KMS-11 (cell line): ENCODE measurements around the gene GPR18.

Experiments used
- H2AFZ ChIP-seq: fragments of 200-600 bp; sonication (generic); 2 replicates; pipeline ENCODE4 v1.6.1; 2016; ENCODE audit warnings: antibody characterized with exemption, mixed run types, low read depth
- H3K27ac ChIP-seq: fragments of 200-600 bp; sonication (generic); 2 replicates; pipeline ENCODE4 v1.6.1; 2016; ENCODE audit warnings: mild to moderate bottlenecking, mixed run types
- H3K27me3 ChIP-seq: fragments of 200-600 bp; sonication (generic); 2 replicates; pipeline ENCODE4 v1.6.1; 2017; ENCODE audit warnings: mild to moderate bottlenecking, low read depth, mixed run types, moderate library complexity; ENCODE audit not compliant: insufficient read depth
- H3K36me3 ChIP-seq: fragments of 200-600 bp; sonication (generic); 2 replicates; pipeline ENCODE4 v1.6.1; 2017; ENCODE audit warnings: mild to moderate bottlenecking, mixed run types; ENCODE audit not compliant: insufficient read depth
- H3K4me1 ChIP-seq: fragments of 200-600 bp; sonication (generic); 2 replicates; pipeline ENCODE4 v1.6.1; 2016; ENCODE audit warnings: mild to moderate bottlenecking, low read depth, mixed run types; ENCODE audit not compliant: poor library complexity, severe bottlenecking
- H3K4me2 ChIP-seq: fragments of 200-600 bp; sonication (generic); 2 replicates; pipeline ENCODE4 v1.7.0; 2016; ENCODE audit warnings: mild to moderate bottlenecking, mixed run types
- H3K4me3 ChIP-seq: fragments of 200-600 bp; sonication (generic); IDR thresholded peaks from 2 replicates; pipeline ENCODE4 v1.6.1; 2017; ENCODE audit warnings: low read depth, low read length, mixed read lengths; ENCODE audit not compliant: insufficient read depth
- H3K79me2 ChIP-seq: fragments of 200-600 bp; sonication (generic); 2 replicates; pipeline ENCODE4 v1.6.1; 2016; ENCODE audit warnings: low read depth, mixed run types; ENCODE audit not compliant: insufficient read depth
- H3K9ac ChIP-seq: fragments of 200-600 bp; sonication (generic); 2 replicates; pipeline ENCODE4 v1.6.1; 2016; ENCODE audit warnings: mild to moderate bottlenecking, mixed run types
- H4K20me1 ChIP-seq: fragments of 200-600 bp; sonication (generic); 2 replicates; pipeline ENCODE4 v1.6.1; 2016; ENCODE audit warnings: mild to moderate bottlenecking, mixed run types; ENCODE audit not compliant: insufficient read depth
- CTCF ChIP-seq: fragments of 200-600 bp; sonication (generic); conservative IDR thresholded peaks from 2 replicates; pipeline ENCODE4 v1.6.1; 2017; ENCODE audit warnings: low read depth, mild to moderate bottlenecking, antibody characterized with exemption, low read length, moderate library complexity, mixed read lengths

GPR18 gene

DNA sequence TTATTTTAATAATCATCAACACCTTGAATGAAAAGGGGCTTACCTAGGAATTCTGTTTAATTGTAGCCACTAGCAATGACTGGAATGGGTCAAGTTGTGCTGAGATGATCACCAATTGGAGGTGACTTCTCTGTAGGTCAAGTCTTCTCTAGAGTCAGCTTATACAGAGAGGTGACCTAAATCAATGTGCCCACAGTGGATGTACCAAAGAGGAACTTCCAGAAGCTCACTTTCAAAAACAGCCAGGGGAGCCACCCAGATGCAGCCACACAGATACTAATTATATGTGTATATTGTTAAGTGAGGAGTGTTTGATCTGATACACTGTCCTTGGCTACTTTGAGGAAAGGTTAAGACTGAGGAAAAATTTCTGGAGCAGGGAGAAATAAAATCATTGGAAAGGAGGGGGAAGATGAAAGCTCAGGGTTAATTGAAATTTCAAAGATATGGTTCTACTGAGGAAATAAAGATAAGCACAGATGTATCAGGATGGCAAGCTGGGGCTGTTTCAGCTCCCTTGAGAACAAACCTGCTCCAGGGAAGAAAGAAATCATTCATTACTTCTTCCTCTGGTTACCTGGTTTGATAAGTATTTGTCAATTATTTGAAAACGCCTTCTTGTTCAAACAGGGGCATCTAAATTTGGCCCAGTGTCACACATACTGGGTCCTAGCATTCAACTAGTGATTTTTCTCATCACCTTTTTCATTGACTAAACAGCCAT is 43.9 kb upstream of the GPR18 start:
- H3K36me3 ChIP-seq = no peaks in the 10 kb centered on the region
- no peak overlapping the region for H3K9ac ChIP-seq
- H3K4me2 ChIP-seq = no peak overlapping the region
- no peaks in the 10 kb centered on the region for H4K20me1 ChIP-seq
- H2AFZ ChIP-seq = no peak overlapping the region
- no peak overlapping the region for H3K4me3 ChIP-seq
- H3K27me3 ChIP-seq = no peaks in the 10 kb centered on the region
- TF ChIP-seq CTCF = no peak
- no peaks in the 10 kb centered on the region for H3K4me1 ChIP-seq
- H3K27ac ChIP-seq = no peak overlapping the region
- H3K79me2 ChIP-seq = no peaks in the 10 kb centered on the region

DNA sequence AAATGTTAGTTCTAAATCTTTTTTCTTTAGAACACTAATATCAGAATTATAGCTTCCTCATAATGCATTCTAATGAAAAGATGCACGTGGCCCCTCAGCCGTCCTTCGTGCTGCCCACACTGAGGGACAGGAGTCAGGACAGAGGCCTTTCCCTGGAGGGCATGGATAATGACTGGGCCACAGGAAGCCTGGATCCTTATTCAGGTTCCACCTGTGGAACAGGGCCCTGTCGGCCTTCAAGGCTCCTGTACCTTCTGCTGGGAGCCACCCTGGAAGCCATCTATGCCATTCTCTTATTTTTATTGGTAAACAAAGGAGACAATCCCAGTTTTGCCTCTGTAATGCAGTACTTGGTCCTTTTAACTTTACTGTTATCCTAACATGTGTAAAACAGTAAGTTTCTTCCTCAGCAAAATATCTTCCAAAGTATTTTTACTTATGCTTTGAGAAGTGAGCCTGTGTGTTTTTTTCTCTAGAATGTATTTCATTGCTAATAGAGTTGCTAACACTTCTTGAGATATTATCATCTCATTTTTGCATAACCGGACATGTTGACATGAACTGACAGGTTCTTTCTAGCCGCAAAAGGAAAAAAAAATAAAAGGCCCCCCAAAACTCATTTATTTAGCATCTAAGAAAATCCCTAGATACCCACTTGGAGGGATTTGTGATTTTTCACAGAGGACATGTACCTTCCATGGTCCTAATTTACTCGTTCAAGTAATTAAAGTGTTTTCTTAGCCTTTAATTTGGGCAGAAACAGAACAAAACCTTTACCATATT is 43.1 kb upstream of the GPR18 start:
- H3K27ac ChIP-seq = no peak overlapping the region
- H3K4me3 ChIP-seq = no peak overlapping the region
- no peak overlapping the region for H3K4me2 ChIP-seq
- H3K27me3 ChIP-seq = no peaks in the 10 kb centered on the region
- no peak overlapping the region for H2AFZ ChIP-seq
- H3K36me3 ChIP-seq = no peaks in the 10 kb centered on the region
- no peak overlapping the region for H3K9ac ChIP-seq
- TF ChIP-seq CTCF = no peak
- H3K4me1 ChIP-seq = no peaks in the 10 kb centered on the region
- H4K20me1 ChIP-seq = no peaks in the 10 kb centered on the region
- H3K79me2 ChIP-seq = no peaks in the 10 kb centered on the region

DNA sequence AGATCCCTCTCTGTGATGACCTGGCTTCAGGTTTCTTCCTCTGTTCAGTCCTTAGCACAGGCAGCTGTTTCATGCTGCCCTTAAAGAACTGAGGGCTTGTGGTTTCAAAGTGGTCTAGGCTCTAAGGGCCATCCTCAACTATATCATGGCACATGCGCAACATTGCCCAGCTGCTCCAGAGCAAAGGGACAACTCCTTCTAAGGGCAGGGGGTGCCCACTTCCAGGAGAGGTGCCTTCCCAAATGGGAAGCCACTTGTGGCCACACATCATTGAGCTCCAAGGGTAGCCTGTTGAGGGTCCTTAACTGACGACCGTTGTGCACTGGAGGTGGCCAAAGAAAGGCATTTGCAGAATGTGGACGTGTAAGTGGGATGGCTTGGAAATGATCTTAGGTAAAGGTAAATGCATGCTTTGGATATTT is 41.8 kb upstream of the GPR18 start:
- H3K27ac ChIP-seq = no peak overlapping the region
- TF ChIP-seq CTCF = no peak
- H2AFZ ChIP-seq = no peak overlapping the region
- no peak overlapping the region for H3K4me2 ChIP-seq
- H3K9ac ChIP-seq = no peak overlapping the region
- no peak overlapping the region for H3K4me3 ChIP-seq
- H4K20me1 ChIP-seq = no peaks in the 10 kb centered on the region
- no peaks in the 10 kb centered on the region for H3K4me1 ChIP-seq
- no peaks in the 10 kb centered on the region for H3K79me2 ChIP-seq
- no peaks in the 10 kb centered on the region for H3K27me3 ChIP-seq
- H3K36me3 ChIP-seq = no peaks in the 10 kb centered on the region

- no peak overlapping the region for H3K9ac ChIP-seq
- H2AFZ ChIP-seq = no peak overlapping the region
- H3K4me1 ChIP-seq = no peaks in the 10 kb centered on the region
- H3K4me2 ChIP-seq = no peak overlapping the region
- no peaks in the 10 kb centered on the region for H3K36me3 ChIP-seq
- no peak overlapping the region for H3K27ac ChIP-seq
- H3K79me2 ChIP-seq = no peaks in the 10 kb centered on the region
- no peaks in the 10 kb centered on the region for H4K20me1 ChIP-seq
- H3K4me3 ChIP-seq = no peak overlapping the region
- no peaks in the 10 kb centered on the region for H3K27me3 ChIP-seq
- TF ChIP-seq CTCF = no peak
Observed at GRCh38 chr13:99299256-99299919, 41.2 kb upstream of the GPR18 start.
